Non-pigmented ciliary epithelial cell (primary cell): ENCODE measurements around the gene RAPGEF6.
"Not testable (repeated sequence)": the region's sequence is repeated elsewhere in the genome, so short reads cannot be mapped to it uniquely, and the experiment has no call there.

Experiments used
- DNase-seq: peaks from one replicate; pipeline ENCODE4 v3.0.0-alpha.2; 2010; ENCODE audit warnings: low read depth

Gene RAPGEF6

GRCh38 chr5:131644370-131644769, 9.3 kb upstream of the RAPGEF6 start:
- no peak for DNase-seq

GRCh38 chr5:131641494-131641893, 6.5 kb upstream of the RAPGEF6 start:
- no peak for DNase-seq

GRCh38 chr5:131640043-131640856, 5.2 kb upstream of the RAPGEF6 start:
- DNase-seq = no peak

GRCh38 chr5:131639148-131639547, 4.1 kb upstream of the RAPGEF6 start:
- DNase-seq = no peak

GRCh38 chr5:131637694-131638093, 2.7 kb upstream of the RAPGEF6 start:
- no peak for DNase-seq

GRCh38 chr5:131635684-131636572, 899 bp upstream of the RAPGEF6 start:
- no peak for DNase-seq

- DNase-seq = no peak
Measured at GRCh38 chr5:131634666-131634995, 398 bp downstream of the RAPGEF6 start.

- no peak for DNase-seq
Measured at GRCh38 chr5:131634238-131634637, 791 bp downstream of the RAPGEF6 start.

- DNase-seq = no peak
Measured at GRCh38 chr5:131633830-131634229, 1.2 kb downstream of the RAPGEF6 start.

GRCh38 chr5:131630963-131631350, 4.1 kb downstream of the RAPGEF6 start:
- no peak for DNase-seq

- DNase-seq = no peak
Measured at GRCh38 chr5:131630208-131630962, 4.6 kb downstream of the RAPGEF6 start.

GRCh38 chr5:131628990-131629389, 6.0 kb downstream of the RAPGEF6 start:
- DNase-seq = no peak

- no peak for DNase-seq
Measured at GRCh38 chr5:131627207-131627865, 7.7 kb downstream of the RAPGEF6 start.

- no peak for DNase-seq
Measured at GRCh38 chr5:131622633-131623032, 12.4 kb downstream of the RAPGEF6 start.

GRCh38 chr5:131621164-131621563, 13.9 kb downstream of the RAPGEF6 start:
- DNase-seq = not testable (repeated sequence)

- DNase-seq = no peak
Measured at GRCh38 chr5:131619102-131619501, 15.9 kb downstream of the RAPGEF6 start.

GRCh38 chr5:131617140-131617822, 17.7 kb downstream of the RAPGEF6 start:
- DNase-seq = no peak

GRCh38 chr5:131615957-131616356, 19.1 kb downstream of the RAPGEF6 start:
- no peak for DNase-seq

- DNase-seq = no peak
Measured at GRCh38 chr5:131613423-131613822, 21.6 kb downstream of the RAPGEF6 start.

- no peak for DNase-seq
Measured at GRCh38 chr5:131611064-131611381, 24.0 kb downstream of the RAPGEF6 start.
